ENCODE results near the gene YIPF3.
"Not testable (repeated sequence)": the region's sequence is repeated elsewhere in the genome, so short reads cannot be mapped to it uniquely, and the experiment has no call there.

YIPF3 gene

GRCh38 chr6:43499028-43499815, 17.5 kb downstream of the YIPF3 start:
- ChIA-PET POLR2A (no interaction called here), CTCF (interaction anchor here (2.2 to 18.5 kb wide), 2 partner anchors 8 to 18 kb away, joined by 7 to 337 read pairs; partner anchors contain the start of genes LRRC73, POLR1C and YIPF3)
- H3K4me3 ChIP-seq (ENCODE audit: low read depth, low read length): no peak overlapping the region
- no peak for TF ChIP-seq CTCF (IDR thresholded peaks at IDR 0.05; ENCODE audit: insufficient read depth, low read length, missing control alignments)
- no peak for DNase-seq (ENCODE audit: low read depth, low spot score)

- POLR2A ChIA-PET: not testable (repeated sequence)
- CTCF ChIA-PET: interaction anchor here (0.8 to 18.5 kb wide), 6 partner anchors 8 to 68 kb away, joined by 3 to 337 read pairs (median 6); partner anchors contain the start of genes DLK2, LRRC73, POLR1C and YIPF3
These were observed 18.4 kb downstream of the YIPF3 start for GRCh38 chr6:43498291-43498690.

GRCh38 chr6:43497689-43498088, 19.0 kb downstream of the YIPF3 start:
- ChIA-PET CTCF (interaction anchor here (0.8 to 18.5 kb wide), 9 partner anchors 8 to 268 kb away, joined by 3 to 337 read pairs (median 6); partner anchors contain the start of genes DLK2, DNPH1, LRRC73 and POLR1C), POLR2A (no interaction called here)
- no peak overlapping the region for H3K4me3 ChIP-seq (ENCODE audit: low read depth, low read length)
- no peak for TF ChIP-seq CTCF (IDR thresholded peaks at IDR 0.05; ENCODE audit: insufficient read depth, low read length, missing control alignments)
- DNase-seq (ENCODE audit: low read depth, low spot score): no peak

More at GRCh38 chr6:43498291-43498690, 18.4 kb downstream of the YIPF3 start:
- DNase-seq (ENCODE audit: low read depth, low spot score); H3K4me3 ChIP-seq (ENCODE audit: low read depth, low read length): not testable (repeated sequence)

GRCh38 chr6:43497129-43497396, 19.7 kb downstream of the YIPF3 start:
- no peak overlapping the region for H3K4me3 ChIP-seq (ENCODE audit: low read depth, low read length)
- TF ChIP-seq CTCF (IDR thresholded peaks at IDR 0.05; ENCODE audit: insufficient read depth, low read length, missing control alignments): no peak
- ChIA-PET CTCF (interaction anchor here (0.7 to 18.5 kb wide), 14 partner anchors 10 to 268 kb away, joined by 3 to 337 read pairs (median 6); partner anchors contain the start of genes DLK2, DNPH1, LRRC73 and TJAP1), POLR2A (interaction anchor here (1.3 kb wide), 1 partner anchor 19 kb away, joined by 4 read pairs; the partner anchor contains the start of gene TJAP1)
- no peak for DNase-seq (ENCODE audit: low read depth, low spot score)

GRCh38 chr6:43496370-43497128, 20.2 kb downstream of the YIPF3 start:
- CTCF ChIA-PET: interaction anchor here (0.7 to 18.5 kb wide), 17 partner anchors 10 to 267 kb away, joined by 3 to 337 read pairs (median 6); partner anchors contain the start of genes DLK2, DNPH1, LRRC73 and POLR1C
- POLR2A ChIA-PET: interaction anchor here (1.3 kb wide), 1 partner anchor 19 kb away, joined by 4 read pairs; the partner anchor contains the start of gene TJAP1

More at GRCh38 chr6:43496370-43497128, 20.2 kb downstream of the YIPF3 start:
- no peak overlapping the region for H3K4me3 ChIP-seq (ENCODE audit: low read depth, low read length)
- peak; percentile 67 for TF ChIP-seq CTCF (IDR thresholded peaks at IDR 0.05; ENCODE audit: insufficient read depth, low read length, missing control alignments)
- no peak for DNase-seq (ENCODE audit: low read depth, low spot score)

Data from AG04449 (cell line).